22Rv1 (cell line): Measurements from ENCODE around the gene RAD51B.
A peak's percentile ranks its signal among the peaks of the same experiment; 100 is the strongest.

Experiments
- H3K27ac ChIP-seq: fragments of 450-650 bp; 2 replicates; pipeline ENCODE4 v1.5.1; 2017
- CTCF ChIP-seq: fragments of 450-650 bp; IDR thresholded peaks from 2 replicates; pipeline ENCODE4 v1.5.1; 2017; ENCODE audit warnings: mild to moderate bottlenecking
- ZFX ChIP-seq: fragments of 450-650 bp; IDR thresholded peaks from 2 replicates; pipeline ENCODE4 v1.6.1; 2017; ENCODE audit warnings: antibody characterized with exemption, borderline replicate concordance

Gene RAD51B

GRCh38 chr14:68669603-68670358, 850.2 kb downstream of the RAD51B start:
- H3K27ac ChIP-seq, result no peak overlapping the region
- TF ChIP-seq ZFX (no peak), CTCF (no peak)

- H3K27ac ChIP-seq, result no peak overlapping the region
- TF ChIP-seq ZFX, result no peak
These were observed 850.8 kb downstream of the RAD51B start for GRCh38 chr14:68670359-68670715.

GRCh38 chr14:68671909-68672308, 852.3 kb downstream of the RAD51B start:
- H3K27ac ChIP-seq, result no peak overlapping the region
- TF ChIP-seq CTCF, result no peak
- TF ChIP-seq ZFX, result no peak

- 0 out of 2 replicates have a peak overlapping the region, but pooled peaks have one; percentile 12 for H3K27ac ChIP-seq
- TF ChIP-seq CTCF (no peak), ZFX (no peak)
These were observed 853.2 kb downstream of the RAD51B start for GRCh38 chr14:68672609-68673285.

GRCh38 chr14:68673464-68673863, 853.9 kb downstream of the RAD51B start:
- no peak overlapping the region for H3K27ac ChIP-seq
- no peak for TF ChIP-seq CTCF
- no peak for TF ChIP-seq ZFX

- H3K27ac ChIP-seq, result no peak overlapping the region
- TF ChIP-seq CTCF, result no peak
- no peak for TF ChIP-seq ZFX
These were observed 855.1 kb downstream of the RAD51B start for GRCh38 chr14:68674538-68675232.

- TF ChIP-seq ZFX (no peak), CTCF (no peak)
These were observed 855.6 kb downstream of the RAD51B start for GRCh38 chr14:68675233-68675577.

More at GRCh38 chr14:68675233-68675577, 855.6 kb downstream of the RAD51B start:
- H3K27ac ChIP-seq, result no peak overlapping the region
